ENCODE data around the gene KATNBL1. TPM values are rescaled to one million over a fixed set of nuclear protein-coding genes. Genes with fewer than 3 reads are reported as not detected.

The KATNBL1 gene
- total and polyA plus RNA-seq, 2 experiments from 2014 or later, result 68.2 to 96.1 TPM

DNA sequence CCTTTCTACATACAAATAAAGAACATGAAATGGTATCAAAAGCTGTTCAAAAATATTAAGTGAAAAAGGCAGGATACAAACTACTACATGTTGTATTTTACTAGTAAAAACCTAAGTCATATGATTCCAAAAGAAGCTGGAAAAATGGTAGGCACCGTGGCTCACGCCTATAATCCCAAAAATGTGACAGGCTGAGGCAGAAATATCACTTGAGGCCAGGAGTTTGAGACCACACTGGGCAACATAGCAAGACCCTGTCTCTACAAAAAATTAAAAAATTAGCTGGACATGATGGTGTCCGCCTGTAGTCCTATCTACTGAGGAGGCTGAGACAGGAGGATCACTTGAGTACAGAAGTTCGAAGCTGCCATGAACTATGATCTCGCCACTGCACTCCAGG lies 110.0 kb downstream of the KATNBL1 start (continued):
- TF ChIP-seq, protein P1, sequence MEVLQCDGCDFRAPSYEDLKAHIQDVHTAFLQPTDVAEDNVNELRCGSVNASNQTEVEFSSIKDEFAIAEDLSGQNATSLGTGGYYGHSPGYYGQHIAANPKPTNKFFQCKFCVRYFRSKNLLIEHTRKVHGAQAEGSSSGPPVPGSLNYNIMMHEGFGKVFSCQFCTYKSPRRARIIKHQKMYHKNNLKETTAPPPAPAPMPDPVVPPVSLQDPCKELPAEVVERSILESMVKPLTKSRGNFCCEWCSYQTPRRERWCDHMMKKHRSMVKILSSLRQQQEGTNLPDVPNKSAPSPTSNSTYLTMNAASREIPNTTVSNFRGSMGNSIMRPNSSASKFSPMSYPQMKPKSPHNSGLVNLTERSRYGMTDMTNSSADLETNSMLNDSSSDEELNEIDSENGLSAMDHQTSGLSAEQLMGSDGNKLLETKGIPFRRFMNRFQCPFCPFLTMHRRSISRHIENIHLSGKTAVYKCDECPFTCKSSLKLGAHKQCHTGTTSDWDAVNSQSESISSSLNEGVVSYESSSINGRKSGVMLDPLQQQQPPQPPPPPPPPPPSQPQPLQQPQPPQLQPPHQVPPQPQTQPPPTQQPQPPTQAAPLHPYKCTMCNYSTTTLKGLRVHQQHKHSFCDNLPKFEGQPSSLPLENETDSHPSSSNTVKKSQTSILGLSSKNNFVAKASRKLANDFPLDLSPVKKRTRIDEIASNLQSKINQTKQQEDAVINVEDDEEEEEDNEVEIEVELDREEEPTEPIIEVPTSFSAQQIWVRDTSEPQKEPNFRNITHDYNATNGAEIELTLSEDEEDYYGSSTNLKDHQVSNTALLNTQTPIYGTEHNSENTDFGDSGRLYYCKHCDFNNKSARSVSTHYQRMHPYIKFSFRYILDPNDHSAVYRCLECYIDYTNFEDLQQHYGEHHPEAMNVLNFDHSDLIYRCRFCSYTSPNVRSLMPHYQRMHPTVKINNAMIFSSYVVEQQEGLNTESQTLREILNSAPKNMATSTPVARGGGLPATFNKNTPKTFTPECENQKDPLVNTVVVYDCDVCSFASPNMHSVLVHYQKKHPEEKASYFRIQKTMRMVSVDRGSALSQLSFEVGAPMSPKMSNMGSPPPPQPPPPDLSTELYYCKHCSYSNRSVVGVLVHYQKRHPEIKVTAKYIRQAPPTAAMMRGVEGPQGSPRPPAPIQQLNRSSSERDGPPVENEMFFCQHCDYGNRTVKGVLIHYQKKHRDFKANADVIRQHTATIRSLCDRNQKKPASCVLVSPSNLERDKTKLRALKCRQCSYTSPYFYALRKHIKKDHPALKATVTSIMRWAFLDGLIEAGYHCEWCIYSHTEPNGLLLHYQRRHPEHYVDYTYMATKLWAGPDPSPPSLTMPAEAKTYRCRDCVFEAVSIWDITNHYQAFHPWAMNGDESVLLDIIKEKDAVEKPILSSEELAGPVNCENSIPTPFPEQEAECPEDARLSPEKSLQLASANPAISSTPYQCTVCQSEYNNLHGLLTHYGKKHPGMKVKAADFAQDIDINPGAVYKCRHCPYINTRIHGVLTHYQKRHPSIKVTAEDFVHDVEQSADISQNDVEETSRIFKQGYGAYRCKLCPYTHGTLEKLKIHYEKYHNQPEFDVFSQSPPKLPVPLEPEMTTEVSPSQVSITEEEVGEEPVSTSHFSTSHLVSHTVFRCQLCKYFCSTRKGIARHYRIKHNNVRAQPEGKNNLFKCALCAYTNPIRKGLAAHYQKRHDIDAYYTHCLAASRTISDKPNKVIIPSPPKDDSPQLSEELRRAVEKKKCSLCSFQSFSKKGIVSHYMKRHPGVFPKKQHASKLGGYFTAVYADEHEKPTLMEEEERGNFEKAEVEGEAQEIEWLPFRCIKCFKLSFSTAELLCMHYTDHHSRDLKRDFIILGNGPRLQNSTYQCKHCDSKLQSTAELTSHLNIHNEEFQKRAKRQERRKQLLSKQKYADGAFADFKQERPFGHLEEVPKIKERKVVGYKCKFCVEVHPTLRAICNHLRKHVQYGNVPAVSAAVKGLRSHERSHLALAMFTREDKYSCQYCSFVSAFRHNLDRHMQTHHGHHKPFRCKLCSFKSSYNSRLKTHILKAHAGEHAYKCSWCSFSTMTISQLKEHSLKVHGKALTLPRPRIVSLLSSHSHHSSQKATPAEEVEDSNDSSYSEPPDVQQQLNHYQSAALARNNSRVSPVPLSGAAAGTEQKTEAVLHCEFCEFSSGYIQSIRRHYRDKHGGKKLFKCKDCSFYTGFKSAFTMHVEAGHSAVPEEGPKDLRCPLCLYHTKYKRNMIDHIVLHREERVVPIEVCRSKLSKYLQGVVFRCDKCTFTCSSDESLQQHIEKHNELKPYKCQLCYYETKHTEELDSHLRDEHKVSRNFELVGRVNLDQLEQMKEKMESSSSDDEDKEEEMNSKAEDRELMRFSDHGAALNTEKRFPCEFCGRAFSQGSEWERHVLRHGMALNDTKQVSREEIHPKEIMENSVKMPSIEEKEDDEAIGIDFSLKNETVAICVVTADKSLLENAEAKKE (CRISPR knock-in tag; IDR thresholded peaks at IDR 0.05), result no peak
- no peak for TF ChIP-seq ZNF114 (CRISPR knock-in tag; IDR thresholded peaks at IDR 0.05)
- TF ChIP-seq, protein P2, sequence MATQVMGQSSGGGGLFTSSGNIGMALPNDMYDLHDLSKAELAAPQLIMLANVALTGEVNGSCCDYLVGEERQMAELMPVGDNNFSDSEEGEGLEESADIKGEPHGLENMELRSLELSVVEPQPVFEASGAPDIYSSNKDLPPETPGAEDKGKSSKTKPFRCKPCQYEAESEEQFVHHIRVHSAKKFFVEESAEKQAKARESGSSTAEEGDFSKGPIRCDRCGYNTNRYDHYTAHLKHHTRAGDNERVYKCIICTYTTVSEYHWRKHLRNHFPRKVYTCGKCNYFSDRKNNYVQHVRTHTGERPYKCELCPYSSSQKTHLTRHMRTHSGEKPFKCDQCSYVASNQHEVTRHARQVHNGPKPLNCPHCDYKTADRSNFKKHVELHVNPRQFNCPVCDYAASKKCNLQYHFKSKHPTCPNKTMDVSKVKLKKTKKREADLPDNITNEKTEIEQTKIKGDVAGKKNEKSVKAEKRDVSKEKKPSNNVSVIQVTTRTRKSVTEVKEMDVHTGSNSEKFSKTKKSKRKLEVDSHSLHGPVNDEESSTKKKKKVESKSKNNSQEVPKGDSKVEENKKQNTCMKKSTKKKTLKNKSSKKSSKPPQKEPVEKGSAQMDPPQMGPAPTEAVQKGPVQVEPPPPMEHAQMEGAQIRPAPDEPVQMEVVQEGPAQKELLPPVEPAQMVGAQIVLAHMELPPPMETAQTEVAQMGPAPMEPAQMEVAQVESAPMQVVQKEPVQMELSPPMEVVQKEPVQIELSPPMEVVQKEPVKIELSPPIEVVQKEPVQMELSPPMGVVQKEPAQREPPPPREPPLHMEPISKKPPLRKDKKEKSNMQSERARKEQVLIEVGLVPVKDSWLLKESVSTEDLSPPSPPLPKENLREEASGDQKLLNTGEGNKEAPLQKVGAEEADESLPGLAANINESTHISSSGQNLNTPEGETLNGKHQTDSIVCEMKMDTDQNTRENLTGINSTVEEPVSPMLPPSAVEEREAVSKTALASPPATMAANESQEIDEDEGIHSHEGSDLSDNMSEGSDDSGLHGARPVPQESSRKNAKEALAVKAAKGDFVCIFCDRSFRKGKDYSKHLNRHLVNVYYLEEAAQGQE (IDR thresholded peaks at IDR 0.05; ENCODE audit: unreplicated experiment), result no peak
- no peak for TF ChIP-seq ZNF331 (CRISPR knock-in tag; IDR thresholded peaks at IDR 0.05; ENCODE audit: low read depth)
- TF ChIP-seq JUNB (IDR thresholded peaks at IDR 0.05; ENCODE audit: unreplicated experiment), result no peak
- no peak for TF ChIP-seq POLR2AphosphoS5 (IDR thresholded peaks at IDR 0.05; ENCODE audit: low read depth)
- TF ChIP-seq, protein P3, sequence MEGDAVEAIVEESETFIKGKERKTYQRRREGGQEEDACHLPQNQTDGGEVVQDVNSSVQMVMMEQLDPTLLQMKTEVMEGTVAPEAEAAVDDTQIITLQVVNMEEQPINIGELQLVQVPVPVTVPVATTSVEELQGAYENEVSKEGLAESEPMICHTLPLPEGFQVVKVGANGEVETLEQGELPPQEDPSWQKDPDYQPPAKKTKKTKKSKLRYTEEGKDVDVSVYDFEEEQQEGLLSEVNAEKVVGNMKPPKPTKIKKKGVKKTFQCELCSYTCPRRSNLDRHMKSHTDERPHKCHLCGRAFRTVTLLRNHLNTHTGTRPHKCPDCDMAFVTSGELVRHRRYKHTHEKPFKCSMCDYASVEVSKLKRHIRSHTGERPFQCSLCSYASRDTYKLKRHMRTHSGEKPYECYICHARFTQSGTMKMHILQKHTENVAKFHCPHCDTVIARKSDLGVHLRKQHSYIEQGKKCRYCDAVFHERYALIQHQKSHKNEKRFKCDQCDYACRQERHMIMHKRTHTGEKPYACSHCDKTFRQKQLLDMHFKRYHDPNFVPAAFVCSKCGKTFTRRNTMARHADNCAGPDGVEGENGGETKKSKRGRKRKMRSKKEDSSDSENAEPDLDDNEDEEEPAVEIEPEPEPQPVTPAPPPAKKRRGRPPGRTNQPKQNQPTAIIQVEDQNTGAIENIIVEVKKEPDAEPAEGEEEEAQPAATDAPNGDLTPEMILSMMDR (conservative IDR thresholded peaks at IDR 0.05; ENCODE audit: low read depth in 2 of 2), result no peak
- TF ChIP-seq, protein P4, sequence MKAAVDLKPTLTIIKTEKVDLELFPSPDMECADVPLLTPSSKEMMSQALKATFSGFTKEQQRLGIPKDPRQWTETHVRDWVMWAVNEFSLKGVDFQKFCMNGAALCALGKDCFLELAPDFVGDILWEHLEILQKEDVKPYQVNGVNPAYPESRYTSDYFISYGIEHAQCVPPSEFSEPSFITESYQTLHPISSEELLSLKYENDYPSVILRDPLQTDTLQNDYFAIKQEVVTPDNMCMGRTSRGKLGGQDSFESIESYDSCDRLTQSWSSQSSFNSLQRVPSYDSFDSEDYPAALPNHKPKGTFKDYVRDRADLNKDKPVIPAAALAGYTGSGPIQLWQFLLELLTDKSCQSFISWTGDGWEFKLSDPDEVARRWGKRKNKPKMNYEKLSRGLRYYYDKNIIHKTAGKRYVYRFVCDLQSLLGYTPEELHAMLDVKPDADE (IDR thresholded peaks at IDR 0.05), result no peak

Other genes with a start within 250 kb of the KATNBL1 start
- not detected in 2 replicates for gene CHRM5, start 241.6 kb downstream of the KATNBL1 start, total RNA-seq (2014; rRNA removed; shearing (Covaris generic))
- not detected in 2 replicates for gene CHRM5, start 241.6 kb downstream of the KATNBL1 start, polyA plus RNA-seq (2016; fragmentation: Nextera tagmentation; extraction: Ambion mirVana)
- gene AVEN, start 170.9 kb downstream of the KATNBL1 start, total RNA-seq (2014; rRNA removed; shearing (Covaris generic)), result 10.3 and 12.1 TPM in 2 replicates
- 7.7 and 9.3 TPM in 2 replicates for gene AVEN, start 170.9 kb downstream of the KATNBL1 start, polyA plus RNA-seq (2016; fragmentation: Nextera tagmentation; extraction: Ambion mirVana)
- 18.3 and 26.2 TPM in 2 replicates for gene EMC7, start 108.2 kb downstream of the KATNBL1 start, total RNA-seq (2014; rRNA removed; shearing (Covaris generic))
- gene EMC7, start 108.2 kb downstream of the KATNBL1 start, polyA plus RNA-seq (2016; fragmentation: Nextera tagmentation; extraction: Ambion mirVana), result 50.0 and 55.1 TPM in 2 replicates
- 0.39 and 0.66 TPM in 2 replicates for gene PGBD4, start 108.0 kb downstream of the KATNBL1 start, total RNA-seq (2014; rRNA removed; shearing (Covaris generic))
- gene PGBD4, start 108.0 kb downstream of the KATNBL1 start, polyA plus RNA-seq (2016; fragmentation: Nextera tagmentation; extraction: Ambion mirVana), result 0.50 and 0.61 TPM in 2 replicates
- gene EMC4, start 14.9 kb upstream of the KATNBL1 start, total RNA-seq (2014; rRNA removed; shearing (Covaris generic)), result 118 and 151 TPM in 2 replicates
- 194 and 211 TPM in 2 replicates for gene EMC4, start 14.9 kb upstream of the KATNBL1 start, polyA plus RNA-seq (2016; fragmentation: Nextera tagmentation; extraction: Ambion mirVana)
- 14.1 and 16.1 TPM in 2 replicates for gene SLC12A6, start 127.7 kb upstream of the KATNBL1 start, total RNA-seq (2014; rRNA removed; shearing (Covaris generic))
- gene SLC12A6, start 127.7 kb upstream of the KATNBL1 start, polyA plus RNA-seq (2016; fragmentation: Nextera tagmentation; extraction: Ambion mirVana), result 2.4 and 2.5 TPM in 2 replicates
- 417 and 566 TPM in 2 replicates for gene NOP10, start 133.0 kb upstream of the KATNBL1 start, total RNA-seq (2014; rRNA removed; shearing (Covaris generic))
- 718 and 746 TPM in 2 replicates for gene NOP10, start 133.0 kb upstream of the KATNBL1 start, polyA plus RNA-seq (2016; fragmentation: Nextera tagmentation; extraction: Ambion mirVana)
- 1.0 and 1.2 TPM in 2 replicates for gene NUTM1, start 133.2 kb upstream of the KATNBL1 start, total RNA-seq (2014; rRNA removed; shearing (Covaris generic))
- 0.16 and 0.40 TPM in 2 replicates for gene NUTM1, start 133.2 kb upstream of the KATNBL1 start, polyA plus RNA-seq (2016; fragmentation: Nextera tagmentation; extraction: Ambion mirVana)
- 16.9 and 36.8 TPM in 2 replicates for gene LPCAT4, start 157.1 kb upstream of the KATNBL1 start, total RNA-seq (2014; rRNA removed; shearing (Covaris generic))
- 49.1 and 50.1 TPM in 2 replicates for gene LPCAT4, start 157.1 kb upstream of the KATNBL1 start, polyA plus RNA-seq (2016; fragmentation: Nextera tagmentation; extraction: Ambion mirVana)
- gene GOLGA8A, start 227.7 kb upstream of the KATNBL1 start, total RNA-seq (2014; rRNA removed; shearing (Covaris generic)), result 6.1 and 7.1 TPM in 2 replicates
- gene GOLGA8A, start 227.7 kb upstream of the KATNBL1 start, polyA plus RNA-seq (2016; fragmentation: Nextera tagmentation; extraction: Ambion mirVana), result 4.1 and 5.0 TPM in 2 replicates